Measurements from ENCODE around the gene HMCN1. TPM values are rescaled to one million over a fixed set of nuclear protein-coding genes. Genes with fewer than 3 reads are reported as not detected.

The HMCN1 gene
- polyA plus RNA-seq, 1 experiment: 20.9 TPM

DNA sequence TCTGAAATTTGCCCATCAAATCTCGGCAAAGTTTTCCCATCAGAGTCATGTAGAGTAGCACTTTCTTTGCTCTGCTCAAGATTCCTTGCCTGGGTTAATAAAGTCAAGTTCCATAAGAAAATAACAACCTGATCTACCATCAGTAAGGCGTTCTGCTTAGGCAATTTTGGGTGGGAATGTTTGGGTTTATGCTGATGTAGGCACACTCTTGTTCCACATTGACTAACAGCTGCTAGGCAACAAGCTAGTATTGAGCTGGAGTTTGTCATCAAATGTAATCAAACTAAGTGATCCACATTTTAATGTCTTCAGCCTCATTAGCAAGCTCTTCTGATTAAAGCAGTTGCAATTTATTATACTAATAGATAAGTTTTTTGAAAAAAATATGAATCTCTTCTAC is 12.1 kb upstream of the HMCN1 start:
- TF ChIP-seq, protein P1, sequence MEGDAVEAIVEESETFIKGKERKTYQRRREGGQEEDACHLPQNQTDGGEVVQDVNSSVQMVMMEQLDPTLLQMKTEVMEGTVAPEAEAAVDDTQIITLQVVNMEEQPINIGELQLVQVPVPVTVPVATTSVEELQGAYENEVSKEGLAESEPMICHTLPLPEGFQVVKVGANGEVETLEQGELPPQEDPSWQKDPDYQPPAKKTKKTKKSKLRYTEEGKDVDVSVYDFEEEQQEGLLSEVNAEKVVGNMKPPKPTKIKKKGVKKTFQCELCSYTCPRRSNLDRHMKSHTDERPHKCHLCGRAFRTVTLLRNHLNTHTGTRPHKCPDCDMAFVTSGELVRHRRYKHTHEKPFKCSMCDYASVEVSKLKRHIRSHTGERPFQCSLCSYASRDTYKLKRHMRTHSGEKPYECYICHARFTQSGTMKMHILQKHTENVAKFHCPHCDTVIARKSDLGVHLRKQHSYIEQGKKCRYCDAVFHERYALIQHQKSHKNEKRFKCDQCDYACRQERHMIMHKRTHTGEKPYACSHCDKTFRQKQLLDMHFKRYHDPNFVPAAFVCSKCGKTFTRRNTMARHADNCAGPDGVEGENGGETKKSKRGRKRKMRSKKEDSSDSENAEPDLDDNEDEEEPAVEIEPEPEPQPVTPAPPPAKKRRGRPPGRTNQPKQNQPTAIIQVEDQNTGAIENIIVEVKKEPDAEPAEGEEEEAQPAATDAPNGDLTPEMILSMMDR (IDR thresholded peaks at IDR 0.05; ENCODE audit: low read depth, low read length): no peak
- H3K4me3 ChIP-seq (ENCODE audit: low read depth, low read length): no peak overlapping the region
- ChIA-PET CTCF (interaction anchor here (0.9 kb wide), 1 partner anchor 490 kb away, joined by 3 read pairs; no protein-coding TSS in a partner anchor), POLR2A (no interaction called here)
- no peaks in the 10 kb centered on the region for H3K27me3 ChIP-seq (ENCODE audit: control insufficient read depth, insufficient read depth, low read length)
- H3K9me3 ChIP-seq (ENCODE audit: control insufficient read depth, insufficient read depth, low read length): no peaks in the 10 kb centered on the region
- H3K27ac ChIP-seq (ENCODE audit: low read depth, low read length): no peak overlapping the region
- no peak for DNase-seq (ENCODE audit: low read depth, low spot score)

DNA sequence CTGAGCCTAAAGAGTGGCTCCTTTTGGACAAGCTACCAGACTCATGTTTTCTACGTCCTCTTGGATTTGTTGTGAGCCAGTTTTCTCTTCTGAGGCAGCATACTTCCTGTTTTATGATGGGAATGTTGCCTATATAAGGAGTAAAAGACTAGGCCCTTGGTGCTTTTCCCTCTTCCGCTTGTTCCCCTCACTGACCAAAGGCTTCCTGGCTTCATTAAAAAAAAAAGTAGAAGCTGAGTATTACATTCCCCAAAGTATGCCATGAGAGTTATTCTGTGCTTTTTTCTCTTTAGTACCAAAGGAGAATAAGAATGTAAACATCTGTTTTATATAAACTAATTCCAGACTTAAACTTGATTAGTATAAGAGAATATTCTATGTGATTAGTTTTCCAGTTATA is 6.5 kb upstream of the HMCN1 start:
- CTCF ChIA-PET: interaction anchor here (1.0 to 1.3 kb wide), 3 partner anchors 9 to 489 kb away, joined by 3 to 5 read pairs (median 4); no protein-coding TSS in a partner anchor
- H3K9me3 ChIP-seq (ENCODE audit: control insufficient read depth, insufficient read depth, low read length): no peaks in the 10 kb centered on the region
- TF ChIP-seq, protein P1 (IDR thresholded peaks at IDR 0.05; ENCODE audit: low read depth, low read length): no peak
- H3K27me3 ChIP-seq (ENCODE audit: control insufficient read depth, insufficient read depth, low read length): no peaks in the 10 kb centered on the region
- H3K4me3 ChIP-seq (ENCODE audit: low read depth, low read length): no peak overlapping the region
- DNase-seq (ENCODE audit: low read depth, low spot score): no peak
- H3K27ac ChIP-seq (ENCODE audit: low read depth, low read length): no peak overlapping the region
- POLR2A ChIA-PET: no interaction called here

DNA sequence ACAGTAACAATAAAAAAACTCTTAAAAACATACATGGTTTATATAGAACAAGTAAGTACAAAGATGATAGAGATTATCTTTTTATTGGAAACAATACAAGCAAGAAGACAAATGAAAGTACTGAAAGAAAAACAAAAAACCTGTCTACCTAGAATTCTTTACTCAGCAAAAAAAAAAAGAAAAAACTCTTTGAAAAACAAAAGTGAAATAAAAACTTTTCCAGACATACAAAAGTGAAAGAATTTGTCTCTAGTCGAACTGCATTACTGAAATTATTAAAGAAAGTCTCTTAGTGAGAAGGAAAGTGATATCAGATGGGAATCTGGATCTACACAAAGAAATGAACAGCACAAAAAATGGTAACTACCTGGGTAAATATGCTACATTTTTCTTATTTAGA is 2.7 kb upstream of the HMCN1 start:
- Histone ChIP-seq H3K27ac (ENCODE audit: low read depth, low read length) (no peak overlapping the region), H3K4me3 (ENCODE audit: low read depth, low read length) (no peak overlapping the region), H3K9me3 (ENCODE audit: control insufficient read depth, insufficient read depth, low read length) (no peaks in the 10 kb centered on the region), H3K27me3 (ENCODE audit: control insufficient read depth, insufficient read depth, low read length) (no peaks in the 10 kb centered on the region)
- DNase-seq (ENCODE audit: low read depth, low spot score): no peak
- ChIA-PET POLR2A (no interaction called here), CTCF (interaction anchor here (1.7 kb wide), 1 partner anchor 11 kb away, joined by 6 read pairs; no protein-coding TSS in a partner anchor)
- TF ChIP-seq, protein P1 (IDR thresholded peaks at IDR 0.05; ENCODE audit: low read depth, low read length): no peak

DNA sequence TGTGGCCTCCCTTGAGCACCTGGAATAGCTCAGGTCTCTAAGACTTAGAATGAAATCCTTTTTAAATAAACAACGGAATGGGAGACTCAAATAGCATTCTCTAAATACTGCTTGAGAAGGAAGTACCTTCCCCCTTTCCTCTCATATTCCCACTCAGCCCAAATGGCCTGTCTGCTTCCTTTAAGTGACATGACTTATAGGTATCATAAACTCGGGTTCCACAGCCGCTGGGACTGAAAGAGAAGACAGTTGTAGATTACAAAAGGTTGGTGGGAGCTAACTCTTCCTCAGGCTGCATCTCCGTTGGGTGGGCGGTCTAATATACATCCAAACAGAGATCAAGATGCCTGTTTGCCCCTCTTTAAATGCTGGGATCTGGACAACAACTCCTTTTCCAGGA is 1.2 kb upstream of the HMCN1 start:
- ChIA-PET CTCF (interaction anchor here (1.0 to 1.7 kb wide), 2 partner anchors 12 to 14 kb away, joined by 3 to 6 read pairs; no protein-coding TSS in a partner anchor), POLR2A (no interaction called here)
- Histone ChIP-seq H3K9me3 (ENCODE audit: control insufficient read depth, insufficient read depth, low read length) (no peaks in the 10 kb centered on the region), H3K27me3 (ENCODE audit: control insufficient read depth, insufficient read depth, low read length) (no peaks in the 10 kb centered on the region), H3K4me3 (ENCODE audit: low read depth, low read length) (no peak overlapping the region), H3K27ac (ENCODE audit: low read depth, low read length) (no peak overlapping the region)
- TF ChIP-seq, protein P1 (IDR thresholded peaks at IDR 0.05; ENCODE audit: low read depth, low read length): no peak
- no peak for DNase-seq (ENCODE audit: low read depth, low spot score)

DNA sequence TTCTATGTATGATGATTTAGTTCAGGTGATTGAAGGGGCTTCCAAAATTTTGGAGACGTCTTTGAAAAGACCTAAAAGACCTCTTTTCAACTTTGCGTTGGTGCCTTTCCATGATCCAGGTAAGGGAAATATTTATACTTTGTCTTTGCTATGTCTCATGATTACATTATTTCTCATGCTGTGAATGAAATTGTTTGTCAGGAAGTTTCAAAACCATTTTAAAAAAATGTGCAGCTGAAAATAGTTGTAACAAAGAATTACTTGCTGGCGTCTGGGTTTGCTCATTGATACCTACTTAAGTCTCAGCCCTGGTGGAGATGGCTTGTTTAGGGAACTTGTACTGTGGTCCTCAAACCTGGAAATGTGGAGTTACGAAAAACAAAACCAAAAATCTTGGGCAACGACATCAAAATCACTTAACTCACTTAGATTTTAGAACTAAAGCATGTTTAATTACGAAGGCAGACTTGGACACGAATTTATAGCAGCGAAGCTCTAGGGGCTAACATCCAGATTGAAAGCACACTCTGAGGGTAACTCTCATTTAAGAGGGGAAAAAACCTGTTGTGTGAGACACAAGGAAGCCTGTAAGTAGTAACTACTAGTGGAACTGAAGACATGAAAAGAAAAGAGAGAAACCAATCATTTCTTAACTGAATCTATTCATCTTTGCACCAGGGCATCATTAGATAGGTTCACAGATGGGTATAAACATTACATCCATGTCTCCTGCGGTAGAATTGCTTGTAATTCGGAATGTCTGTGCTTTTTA is 924 bp downstream of the HMCN1 start:
- CTCF ChIA-PET: interaction anchor here (0.8 to 3.6 kb wide), 4 partner anchors 15 to 477 kb away, joined by 3 to 32 read pairs (median 6); no protein-coding TSS in a partner anchor
- H3K9me3 ChIP-seq (ENCODE audit: control insufficient read depth, insufficient read depth, low read length): no peaks in the 10 kb centered on the region
- no peak overlapping the region for H3K27ac ChIP-seq (ENCODE audit: low read depth, low read length)
- no peaks in the 10 kb centered on the region for H3K27me3 ChIP-seq (ENCODE audit: control insufficient read depth, insufficient read depth, low read length)
- DNase-seq (ENCODE audit: low read depth, low spot score): no peak
- H3K4me3 ChIP-seq (ENCODE audit: low read depth, low read length): peak overlapping the region; percentile 64
- TF ChIP-seq, protein P1 (IDR thresholded peaks at IDR 0.05; ENCODE audit: low read depth, low read length): no peak
- POLR2A ChIA-PET: no interaction called here
